Esophagus squamous epithelium (tissue), 5 donors: ENCODE measurements around the gene ANO10. TPM values are rescaled to one million over a fixed set of nuclear protein-coding genes. Genes with fewer than 3 reads are reported as not detected.

Experiments used
- DNase-seq: peaks from one replicate; lab custom pipeline; 2025; lab: John Stamatoyannopoulos, UW
- H3K27ac ChIP-seq, 4 donors: fragments of 200-600 bp; sonication (generic); one replicate each; pipeline ENCODE4 v1.5.1; 2016 to 2019; ENCODE audit warnings: mild to moderate bottlenecking in 1 of 4
- H3K27me3 ChIP-seq, 4 donors: fragments of 200-600 bp; sonication (generic); 1 replicate in 3 of 4; 2 replicates in 1 of 4; pipeline versions ENCODE4 v1.5.1 to v1.6.0; 2017 to 2021; ENCODE audit warnings: antibody characterized with exemption in 1 of 4
- H3K36me3 ChIP-seq, 3 donors: fragments of 200-600 bp; sonication (generic); one replicate each; pipeline ENCODE4 v1.5.1; 2016 to 2019
- H3K4me1 ChIP-seq, 3 donors: fragments of 200-600 bp; sonication (generic); one replicate each; pipeline ENCODE4 v1.5.1; 2017 to 2019
- H3K4me3 ChIP-seq, 4 donors: fragments of 200-600 bp; sonication (generic); 1 replicate in 3 of 4; 2 replicates in 1 of 4; pipeline ENCODE4 v1.5.1; 2016 to 2019; ENCODE audit warnings: mild to moderate bottlenecking in 2 of 4, moderate library complexity in 1 of 4
- H3K9me3 ChIP-seq, 3 donors: fragments of 200-600 bp; sonication (generic); one replicate each; pipeline ENCODE4 v1.5.1; 2016 to 2019
- POLR2A ChIP-seq, 4 donors: fragments of 450-650 bp; IDR thresholded peaks; one replicate each; pipeline ENCODE4 v1.6.1; 2017; ENCODE audit warnings: antibody characterized with exemption in 4 of 4, mild to moderate bottlenecking in 4 of 4, moderate library complexity in 3 of 4
- whole genome bisulfite sequencing, 2 donors: methylation state at CpG; one replicate each; pipeline ENCODE4 v1.1.5; 2018; 5-methylcytosine and 5-hydroxymethylcytosine counted together
- intact Hi-C: fragments of 100-400 bp; cut with DNase I; formaldehyde crosslinking; loops from one replicate; pipeline ENCODE4 v1.15.0; 2022
- total RNA-seq, 4 donors: library from RNA; depleted of rRNA; stranded (reverse); fragments of >200 nt; gene quantifications; one replicate each; pipeline ENCODE4 v1.1.0, GENCODE V29; 2016
- TF ChIP-seq, protein P1 (sequence below), 6 experiments: fragments of 450-650 bp in 4 of 6; fragments of 200-600 bp in 2 of 6; sonication (generic) in 2 of 6; IDR thresholded peaks; one replicate each; pipeline ENCODE4 v1.5.1; 2016 to 2019; ENCODE audit warnings: antibody characterized with exemption in 6 of 6, mild to moderate bottlenecking in 4 of 6, moderate library complexity in 4 of 6
- donor health status: DM: yes; HTN: yes; CAD: no.

ANO10 gene
- total RNA-seq, 4 donors from 2014 or later = 18.5 to 22.3 (median 20.3) TPM

DNA sequence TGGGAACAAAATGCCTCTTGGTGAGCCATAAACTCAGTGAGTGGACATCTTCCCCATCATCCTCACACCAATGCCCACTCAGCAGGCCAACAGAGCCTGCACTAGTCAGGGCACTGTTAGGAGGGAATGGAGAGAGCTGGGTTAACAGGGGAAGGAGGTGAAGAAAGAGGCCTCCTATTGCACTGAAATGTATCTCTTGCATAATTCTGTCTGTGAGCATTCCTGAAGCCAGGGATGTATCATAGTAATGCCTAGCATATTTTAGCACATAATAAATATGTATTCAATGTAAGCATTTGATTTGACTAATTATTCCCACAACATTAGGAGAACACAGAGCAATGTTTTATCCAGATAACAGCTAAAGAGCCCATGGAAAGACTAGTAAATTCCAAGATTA, 81.2 kb downstream of the ANO10 start:
- H3K4me1 ChIP-seq = no peaks in the 10 kb centered on the region
- H3K36me3 ChIP-seq = peaks cover 0 to 11% (median 0%) of the 10 kb centered on the region in 3 donors
- no peak for DNase-seq
- H3K4me3 ChIP-seq = no peak overlapping the region
- TF ChIP-seq POLR2A (IDR thresholded peaks at IDR 0.05) = no peak
- TF ChIP-seq, protein P1, sequence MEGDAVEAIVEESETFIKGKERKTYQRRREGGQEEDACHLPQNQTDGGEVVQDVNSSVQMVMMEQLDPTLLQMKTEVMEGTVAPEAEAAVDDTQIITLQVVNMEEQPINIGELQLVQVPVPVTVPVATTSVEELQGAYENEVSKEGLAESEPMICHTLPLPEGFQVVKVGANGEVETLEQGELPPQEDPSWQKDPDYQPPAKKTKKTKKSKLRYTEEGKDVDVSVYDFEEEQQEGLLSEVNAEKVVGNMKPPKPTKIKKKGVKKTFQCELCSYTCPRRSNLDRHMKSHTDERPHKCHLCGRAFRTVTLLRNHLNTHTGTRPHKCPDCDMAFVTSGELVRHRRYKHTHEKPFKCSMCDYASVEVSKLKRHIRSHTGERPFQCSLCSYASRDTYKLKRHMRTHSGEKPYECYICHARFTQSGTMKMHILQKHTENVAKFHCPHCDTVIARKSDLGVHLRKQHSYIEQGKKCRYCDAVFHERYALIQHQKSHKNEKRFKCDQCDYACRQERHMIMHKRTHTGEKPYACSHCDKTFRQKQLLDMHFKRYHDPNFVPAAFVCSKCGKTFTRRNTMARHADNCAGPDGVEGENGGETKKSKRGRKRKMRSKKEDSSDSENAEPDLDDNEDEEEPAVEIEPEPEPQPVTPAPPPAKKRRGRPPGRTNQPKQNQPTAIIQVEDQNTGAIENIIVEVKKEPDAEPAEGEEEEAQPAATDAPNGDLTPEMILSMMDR (IDR thresholded peaks at IDR 0.05) = no peak
- intact Hi-C loops = loop anchor here (10.0 kb wide), 1 partner anchor 654 kb away; no protein-coding TSS in a partner anchor
- H3K9me3 ChIP-seq = no peaks in the 10 kb centered on the region
- H3K27ac ChIP-seq = no peak overlapping the region
- H3K27me3 ChIP-seq = no peaks in the 10 kb centered on the region

DNA sequence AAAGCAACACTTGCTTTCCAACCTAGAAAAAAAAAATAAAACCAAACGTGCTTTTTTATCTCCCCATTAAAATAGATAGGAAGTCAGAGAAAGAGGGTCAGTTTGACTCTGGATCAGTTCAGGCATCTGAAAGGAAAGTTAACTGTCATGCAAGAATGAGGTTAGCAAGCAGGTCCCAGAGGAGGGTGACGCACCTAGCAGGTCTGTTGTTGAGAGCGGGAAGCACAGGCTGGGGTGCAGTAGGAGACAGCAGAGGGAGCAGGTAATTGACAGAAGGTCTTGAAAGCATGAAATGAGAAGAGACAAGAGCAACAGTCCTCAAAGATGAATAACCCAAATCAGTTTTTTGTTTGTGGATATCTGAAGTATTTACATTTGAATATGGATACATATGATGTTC, 82.5 kb downstream of the ANO10 start:
- Histone ChIP-seq H3K9me3 (no peaks in the 10 kb centered on the region), H3K4me1 (no peaks in the 10 kb centered on the region), H3K36me3 (peaks cover 0 to 11% (median 0%) of the 10 kb centered on the region in 3 donors), H3K27me3 (no peaks in the 10 kb centered on the region), H3K27ac (no peak overlapping the region), H3K4me3 (no peak overlapping the region)
- intact Hi-C loops = no loop called here
- DNase-seq = no peak
- TF ChIP-seq, protein P1 (IDR thresholded peaks at IDR 0.05) = no peak
- no peak for TF ChIP-seq POLR2A (IDR thresholded peaks at IDR 0.05)
- 62 to 67% methylated on average over 3 of the region's 3 CpGs for WGBS, 2 donors

GRCh38 chr3:43537225-43537624, 84.6 kb downstream of the ANO10 start:
- peaks cover 0 to 11% (median 0%) of the 10 kb centered on the region in 3 donors for H3K36me3 ChIP-seq
- no peak overlapping the region for H3K4me3 ChIP-seq
- H3K4me1 ChIP-seq = no peaks in the 10 kb centered on the region
- TF ChIP-seq POLR2A (IDR thresholded peaks at IDR 0.05) = no peak
- TF ChIP-seq, protein P1 (IDR thresholded peaks at IDR 0.05) = no peak
- DNase-seq = no peak
- no peaks in the 10 kb centered on the region for H3K27me3 ChIP-seq
- intact Hi-C loops = no loop called here
- H3K9me3 ChIP-seq = no peaks in the 10 kb centered on the region
- H3K27ac ChIP-seq = no peak overlapping the region

DNA sequence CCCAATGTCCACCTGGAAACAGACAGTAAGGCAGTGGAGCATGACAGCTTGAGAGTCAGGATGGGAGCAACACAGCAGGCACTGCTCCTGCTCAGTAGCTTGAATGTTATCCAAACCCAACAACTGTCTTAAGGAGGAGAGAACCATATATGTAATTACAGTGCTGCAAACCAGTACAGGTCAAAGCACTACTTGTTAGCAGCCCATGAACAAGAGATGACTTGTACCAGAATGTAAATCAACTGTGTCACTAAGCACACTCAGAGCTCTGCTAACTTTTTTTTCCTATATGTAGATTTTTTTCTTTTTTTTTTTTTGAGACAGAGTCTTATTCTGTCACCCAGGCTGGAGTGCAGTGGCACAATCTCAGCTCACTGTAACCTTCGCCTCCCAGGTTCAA, 87.1 kb downstream of the ANO10 start:
- Histone ChIP-seq H3K4me1 (no peaks in the 10 kb centered on the region), H3K36me3 (peaks cover 0 to 11% (median 0%) of the 10 kb centered on the region in 3 donors), H3K27ac (no peak overlapping the region), H3K27me3 (no peaks in the 10 kb centered on the region), H3K4me3 (no peak overlapping the region), H3K9me3 (no peaks in the 10 kb centered on the region)
- 100% methylated on average over 1 of the region's 1 CpG for WGBS, 2 donors
- DNase-seq = no peak
- intact Hi-C loops = no loop called here
- no peak for TF ChIP-seq POLR2A (IDR thresholded peaks at IDR 0.05)
- TF ChIP-seq, protein P1 (IDR thresholded peaks at IDR 0.05) = no peak

- no peaks in the 10 kb centered on the region for H3K4me1 ChIP-seq
- 81 to 84% methylated on average over 3 of the region's 3 CpGs for WGBS, 2 donors
- H3K36me3 ChIP-seq = peaks cover 0 to 4% (median 0%) of the 10 kb centered on the region in 3 donors
- DNase-seq = no peak
- intact Hi-C loops = no loop called here
- no peak overlapping the region for H3K4me3 ChIP-seq
- no peaks in the 10 kb centered on the region for H3K9me3 ChIP-seq
- TF ChIP-seq, protein P1 (IDR thresholded peaks at IDR 0.05) = no peak
- no peak for TF ChIP-seq POLR2A (IDR thresholded peaks at IDR 0.05)
- no peak overlapping the region for H3K27ac ChIP-seq
- H3K27me3 ChIP-seq = no peaks in the 10 kb centered on the region
These were observed 88.8 kb downstream of the ANO10 start for GRCh38 chr3:43533009-43533408.
